ENCODE data around the gene MINDY3. TPM values are rescaled to one million over a fixed set of nuclear protein-coding genes. Genes with fewer than 3 reads are reported as not detected.

MINDY3 gene
- total and polyA plus RNA-seq, 2 experiments from 2014 or later: 14.5 to 20.4 TPM

DNA sequence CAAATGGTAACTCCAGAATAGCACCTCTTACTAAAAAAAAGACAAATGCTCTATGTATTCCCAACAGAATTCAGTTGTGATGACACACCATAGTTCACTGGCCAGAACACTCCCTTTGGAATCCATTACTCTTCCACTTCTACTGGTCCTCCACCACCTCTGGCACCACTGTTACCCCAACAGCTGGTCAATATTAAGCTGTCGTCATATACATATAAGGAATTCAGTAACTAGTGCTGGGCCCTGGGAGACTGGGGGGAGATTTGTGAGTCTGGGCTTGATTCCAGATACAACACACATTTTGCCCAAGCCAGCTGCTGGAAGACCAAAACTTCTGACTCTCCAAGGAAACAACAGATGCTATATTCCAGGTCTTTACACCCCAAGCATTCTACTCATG lies 114.6 kb downstream of the MINDY3 start:
- TF ChIP-seq, protein P1, sequence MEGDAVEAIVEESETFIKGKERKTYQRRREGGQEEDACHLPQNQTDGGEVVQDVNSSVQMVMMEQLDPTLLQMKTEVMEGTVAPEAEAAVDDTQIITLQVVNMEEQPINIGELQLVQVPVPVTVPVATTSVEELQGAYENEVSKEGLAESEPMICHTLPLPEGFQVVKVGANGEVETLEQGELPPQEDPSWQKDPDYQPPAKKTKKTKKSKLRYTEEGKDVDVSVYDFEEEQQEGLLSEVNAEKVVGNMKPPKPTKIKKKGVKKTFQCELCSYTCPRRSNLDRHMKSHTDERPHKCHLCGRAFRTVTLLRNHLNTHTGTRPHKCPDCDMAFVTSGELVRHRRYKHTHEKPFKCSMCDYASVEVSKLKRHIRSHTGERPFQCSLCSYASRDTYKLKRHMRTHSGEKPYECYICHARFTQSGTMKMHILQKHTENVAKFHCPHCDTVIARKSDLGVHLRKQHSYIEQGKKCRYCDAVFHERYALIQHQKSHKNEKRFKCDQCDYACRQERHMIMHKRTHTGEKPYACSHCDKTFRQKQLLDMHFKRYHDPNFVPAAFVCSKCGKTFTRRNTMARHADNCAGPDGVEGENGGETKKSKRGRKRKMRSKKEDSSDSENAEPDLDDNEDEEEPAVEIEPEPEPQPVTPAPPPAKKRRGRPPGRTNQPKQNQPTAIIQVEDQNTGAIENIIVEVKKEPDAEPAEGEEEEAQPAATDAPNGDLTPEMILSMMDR (IDR thresholded peaks at IDR 0.05; ENCODE audit: low read depth, low read length): no peak
- no peaks in the 10 kb centered on the region for H3K27me3 ChIP-seq
- H3K4me3 ChIP-seq: no peak overlapping the region
- H3K27ac ChIP-seq: no peak overlapping the region
- H3K4me1 ChIP-seq (ENCODE audit: low read depth): no peaks in the 10 kb centered on the region
- DNase-seq (ENCODE audit: low read depth in 1 of 2, low spot score in 1 of 2): peak in 1 of 2 donors; percentile 86
- H3K36me3 ChIP-seq: no peaks in the 10 kb centered on the region
- no peaks in the 10 kb centered on the region for H3K9me3 ChIP-seq (ENCODE audit: low read depth)

DNA sequence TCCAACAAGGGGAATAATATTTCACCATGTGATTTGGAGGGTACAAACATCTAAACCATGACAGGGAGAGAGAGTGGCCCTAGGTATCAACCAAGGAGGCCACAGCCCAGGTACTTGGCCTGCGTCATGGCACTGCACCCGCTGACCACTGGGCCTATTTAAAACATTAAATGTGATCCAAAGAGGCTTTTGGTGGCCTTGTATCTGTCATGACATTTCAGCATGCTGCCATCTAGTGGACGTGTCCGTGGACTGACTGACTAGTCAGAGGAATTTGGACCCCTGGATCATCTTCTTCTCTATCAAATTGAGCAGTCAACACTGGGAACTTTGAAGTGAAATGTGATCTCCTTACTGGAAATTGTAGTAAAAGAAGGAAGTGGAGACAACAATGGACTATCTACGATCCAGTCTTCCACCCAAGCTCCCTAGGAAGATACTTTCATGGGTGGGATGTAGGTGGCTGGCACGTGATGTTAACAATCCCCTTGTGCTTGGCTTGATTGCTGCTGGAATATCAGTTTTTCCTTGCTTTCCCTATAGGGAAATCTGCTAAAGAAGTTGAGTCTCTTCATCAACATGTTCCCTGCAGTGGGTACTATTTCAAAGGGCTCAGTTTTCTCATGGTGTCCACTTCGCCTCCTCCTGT lies 116.0 kb downstream of the MINDY3 start:
- H3K27ac ChIP-seq: no peak overlapping the region
- H3K9me3 ChIP-seq (ENCODE audit: low read depth): no peaks in the 10 kb centered on the region
- TF ChIP-seq, protein P1 (IDR thresholded peaks at IDR 0.05; ENCODE audit: low read depth, low read length): peak; percentile 64
- H3K4me3 ChIP-seq: no peak overlapping the region
- no peaks in the 10 kb centered on the region for H3K36me3 ChIP-seq
- no peaks in the 10 kb centered on the region for H3K27me3 ChIP-seq
- no peaks in the 10 kb centered on the region for H3K4me1 ChIP-seq (ENCODE audit: low read depth)
- DNase-seq (ENCODE audit: low read depth in 1 of 2, low spot score in 1 of 2): peak; percentile 70 to 71

DNA sequence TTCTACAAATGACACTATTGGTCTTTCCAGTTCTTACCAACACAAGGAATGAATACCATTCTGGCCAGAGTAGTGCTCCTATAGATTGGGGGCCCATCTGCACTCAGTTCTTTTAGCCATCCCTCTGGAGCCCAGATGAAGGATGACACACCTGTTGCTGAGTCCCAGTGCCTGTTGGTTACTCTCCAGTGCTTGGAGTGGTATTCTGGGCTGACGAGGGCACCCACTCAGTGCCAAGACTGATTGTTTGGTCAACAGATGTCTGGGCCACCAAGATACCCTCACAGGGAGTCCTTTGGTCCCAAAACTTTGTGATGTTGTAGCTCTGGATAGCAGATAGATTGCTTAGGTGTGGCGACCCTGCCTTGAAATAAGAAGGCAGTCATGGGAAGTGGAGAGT lies 116.9 kb downstream of the MINDY3 start:
- DNase-seq (ENCODE audit: low read depth in 1 of 2, low spot score in 1 of 2): no peak
- Histone ChIP-seq H3K4me3 (no peak overlapping the region), H3K4me1 (ENCODE audit: low read depth) (no peaks in the 10 kb centered on the region), H3K27me3 (no peaks in the 10 kb centered on the region), H3K27ac (no peak overlapping the region), H3K36me3 (no peaks in the 10 kb centered on the region), H3K9me3 (ENCODE audit: low read depth) (no peaks in the 10 kb centered on the region)
- TF ChIP-seq, protein P1 (IDR thresholded peaks at IDR 0.05; ENCODE audit: low read depth, low read length): no peak

DNA sequence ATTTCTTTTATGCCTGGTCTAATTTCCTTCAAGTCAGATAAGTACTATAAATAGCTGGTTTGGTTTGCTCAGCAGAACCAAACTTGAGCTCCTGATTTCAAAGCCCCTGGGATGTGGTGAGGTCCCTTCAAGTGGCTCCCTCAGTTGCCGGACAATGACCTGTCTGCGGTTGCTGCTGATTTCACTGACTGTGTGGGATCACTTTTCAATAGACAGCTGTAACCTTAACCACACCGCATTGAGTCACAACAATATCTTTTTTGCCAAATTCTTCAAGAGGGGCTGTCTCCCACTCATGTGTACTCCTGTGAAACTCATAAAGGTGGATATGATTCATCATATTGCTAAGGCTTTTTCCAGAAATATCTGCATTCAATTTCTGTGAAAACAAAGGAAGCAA lies 117.5 kb downstream of the MINDY3 start:
- no peaks in the 10 kb centered on the region for H3K4me1 ChIP-seq (ENCODE audit: low read depth)
- no peaks in the 10 kb centered on the region for H3K36me3 ChIP-seq
- no peak overlapping the region for H3K4me3 ChIP-seq
- TF ChIP-seq, protein P1 (IDR thresholded peaks at IDR 0.05; ENCODE audit: low read depth, low read length): no peak
- H3K27me3 ChIP-seq: no peaks in the 10 kb centered on the region
- no peak overlapping the region for H3K27ac ChIP-seq
- H3K9me3 ChIP-seq (ENCODE audit: low read depth): no peaks in the 10 kb centered on the region
- DNase-seq (ENCODE audit: low read depth in 1 of 2, low spot score in 1 of 2): no peak

DNA sequence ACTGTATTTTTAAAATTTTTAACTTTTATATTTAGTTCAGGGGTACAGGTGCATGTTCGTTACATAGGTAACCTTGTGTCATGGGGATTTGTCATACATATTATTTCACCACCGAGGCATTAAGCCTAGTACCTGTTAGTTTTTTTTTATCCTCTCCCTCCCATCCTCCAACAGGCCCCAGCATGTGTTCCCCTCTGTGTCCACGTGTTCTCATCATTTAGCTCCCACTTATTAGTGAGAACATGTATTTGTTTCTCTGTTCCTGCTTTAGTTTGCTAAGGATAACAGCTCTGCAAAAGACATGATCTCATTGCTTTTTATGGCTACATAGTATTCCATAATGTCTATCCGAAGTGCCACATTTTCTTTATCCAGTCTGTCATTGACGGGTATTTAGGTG lies 118.2 kb downstream of the MINDY3 start:
- Histone ChIP-seq H3K9me3 (ENCODE audit: low read depth) (no peaks in the 10 kb centered on the region), H3K27me3 (no peaks in the 10 kb centered on the region)
- TF ChIP-seq, protein P1 (IDR thresholded peaks at IDR 0.05; ENCODE audit: low read depth, low read length): no peak

More for the DNA sequence above, 118.2 kb downstream of the MINDY3 start:
- H3K4me3 ChIP-seq: no peak overlapping the region
- no peak for DNase-seq (ENCODE audit: low read depth in 1 of 2, low spot score in 1 of 2)
- no peaks in the 10 kb centered on the region for H3K36me3 ChIP-seq
- H3K27ac ChIP-seq: no peak overlapping the region
- no peaks in the 10 kb centered on the region for H3K4me1 ChIP-seq (ENCODE audit: low read depth)

Data from cardiac muscle cell (in vitro differentiated cells and primary cell).